HEK293T (cell line): Measurements from ENCODE around the gene SLC4A2.

Source experiments
- FOXM1 ChIP-seq: fragments of 450-650 bp; IDR thresholded peaks from 2 replicates; pipeline ENCODE4 v1.6.1; 2017; ENCODE audit warnings: mild to moderate bottlenecking, borderline replicate concordance
- NFRKB ChIP-seq: fragments of 450-650 bp; IDR thresholded peaks from 2 replicates; pipeline ENCODE4 v1.6.1; 2016; ENCODE audit warnings: mild to moderate bottlenecking, moderate library complexity
- PKNOX1 ChIP-seq: fragments of 450-650 bp; IDR thresholded peaks from 2 replicates; pipeline ENCODE4 v1.6.1; 2016
- SUZ12 ChIP-seq: fragments of 450-650 bp; IDR thresholded peaks from 2 replicates; pipeline ENCODE4 v1.6.1; 2016; ENCODE audit warnings: mild to moderate bottlenecking
- ZNF384 ChIP-seq: fragments of 450-650 bp; IDR thresholded peaks from 2 replicates; pipeline ENCODE4 v1.6.1; 2016

GRCh38 chr7:151086802-151087244 is 27.4 kb downstream of the SLC4A2 start:
- no peak for TF ChIP-seq SUZ12
- no peak for TF ChIP-seq NFRKB
- no peak for TF ChIP-seq ZNF384
- no peak for TF ChIP-seq FOXM1
- TF ChIP-seq PKNOX1 = no peak
